ENCODE data around the gene IRAK1BP1.

- TF ChIP-seq POLR2AphosphoS5 (IDR thresholded peaks at IDR 0.05; ENCODE audit: insufficient read depth in 1 of 2, low read depth in 1 of 2) (no peak), POLR2A (IDR thresholded peaks at IDR 0.05) (no peak)
- TF ChIP-seq, protein P1, sequence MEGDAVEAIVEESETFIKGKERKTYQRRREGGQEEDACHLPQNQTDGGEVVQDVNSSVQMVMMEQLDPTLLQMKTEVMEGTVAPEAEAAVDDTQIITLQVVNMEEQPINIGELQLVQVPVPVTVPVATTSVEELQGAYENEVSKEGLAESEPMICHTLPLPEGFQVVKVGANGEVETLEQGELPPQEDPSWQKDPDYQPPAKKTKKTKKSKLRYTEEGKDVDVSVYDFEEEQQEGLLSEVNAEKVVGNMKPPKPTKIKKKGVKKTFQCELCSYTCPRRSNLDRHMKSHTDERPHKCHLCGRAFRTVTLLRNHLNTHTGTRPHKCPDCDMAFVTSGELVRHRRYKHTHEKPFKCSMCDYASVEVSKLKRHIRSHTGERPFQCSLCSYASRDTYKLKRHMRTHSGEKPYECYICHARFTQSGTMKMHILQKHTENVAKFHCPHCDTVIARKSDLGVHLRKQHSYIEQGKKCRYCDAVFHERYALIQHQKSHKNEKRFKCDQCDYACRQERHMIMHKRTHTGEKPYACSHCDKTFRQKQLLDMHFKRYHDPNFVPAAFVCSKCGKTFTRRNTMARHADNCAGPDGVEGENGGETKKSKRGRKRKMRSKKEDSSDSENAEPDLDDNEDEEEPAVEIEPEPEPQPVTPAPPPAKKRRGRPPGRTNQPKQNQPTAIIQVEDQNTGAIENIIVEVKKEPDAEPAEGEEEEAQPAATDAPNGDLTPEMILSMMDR (IDR thresholded peaks at IDR 0.05), result no peak
Measured at GRCh38 chr6:78831492-78831891, 35.9 kb upstream of the IRAK1BP1 start.
